DND-41 (cell line): Measurements from ENCODE around the gene IL1RAPL2.

Experiments used
- CTCF ChIP-seq: IDR thresholded peaks from 2 replicates; pipeline ENCODE4 v1.5.1; 2012; ENCODE audit warnings: borderline replicate concordance, low read length, moderate library complexity, mild to moderate bottlenecking; ENCODE audit not compliant: poor library complexity, severe bottlenecking; ENCODE audit errors: extremely low read depth
- EZH2 ChIP-seq: IDR thresholded peaks from 3 replicates; pipeline ENCODE4 v1.6.1; 2012; ENCODE audit warnings: borderline replicate concordance, low read depth, mild to moderate bottlenecking, moderate library complexity, low read length, inconsistent platforms; ENCODE audit not compliant: severe bottlenecking

GRCh38 chrX:104669063-104669462 is 103.1 kb downstream of the IL1RAPL2 start:
- TF ChIP-seq CTCF, result no peak
- TF ChIP-seq EZH2, result no peak
